Fibroblast of skin of abdomen (primary cell): ENCODE data around the gene SNX1.
"Not testable (repeated sequence)": the region's sequence is repeated elsewhere in the genome, so short reads cannot be mapped to it uniquely, and the experiment has no call there.

ENCODE experiments used
- DNase-seq: peaks from one replicate; pipeline ENCODE4 v3.0.0-alpha.2; 2013

The SNX1 gene

DNA sequence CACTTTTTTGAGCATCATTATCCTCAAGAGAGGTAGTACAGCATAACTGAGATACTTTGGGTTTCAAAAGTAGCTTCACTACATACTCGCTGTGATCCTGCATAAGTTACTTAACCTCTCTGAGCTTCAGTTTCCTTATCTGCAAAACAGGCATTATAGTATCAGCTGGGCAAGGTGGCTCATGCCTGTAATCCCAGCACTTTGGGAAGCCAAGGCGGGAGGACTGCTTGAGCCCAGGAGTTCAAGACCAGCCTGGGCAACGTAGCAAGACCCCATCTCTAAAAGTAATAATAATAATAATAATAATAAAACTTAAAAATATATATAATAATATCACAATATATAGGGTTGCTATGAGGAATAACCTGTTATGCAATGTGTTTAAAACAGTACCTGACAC, 13.0 kb upstream of the SNX1 start:
- no peak for DNase-seq

DNA sequence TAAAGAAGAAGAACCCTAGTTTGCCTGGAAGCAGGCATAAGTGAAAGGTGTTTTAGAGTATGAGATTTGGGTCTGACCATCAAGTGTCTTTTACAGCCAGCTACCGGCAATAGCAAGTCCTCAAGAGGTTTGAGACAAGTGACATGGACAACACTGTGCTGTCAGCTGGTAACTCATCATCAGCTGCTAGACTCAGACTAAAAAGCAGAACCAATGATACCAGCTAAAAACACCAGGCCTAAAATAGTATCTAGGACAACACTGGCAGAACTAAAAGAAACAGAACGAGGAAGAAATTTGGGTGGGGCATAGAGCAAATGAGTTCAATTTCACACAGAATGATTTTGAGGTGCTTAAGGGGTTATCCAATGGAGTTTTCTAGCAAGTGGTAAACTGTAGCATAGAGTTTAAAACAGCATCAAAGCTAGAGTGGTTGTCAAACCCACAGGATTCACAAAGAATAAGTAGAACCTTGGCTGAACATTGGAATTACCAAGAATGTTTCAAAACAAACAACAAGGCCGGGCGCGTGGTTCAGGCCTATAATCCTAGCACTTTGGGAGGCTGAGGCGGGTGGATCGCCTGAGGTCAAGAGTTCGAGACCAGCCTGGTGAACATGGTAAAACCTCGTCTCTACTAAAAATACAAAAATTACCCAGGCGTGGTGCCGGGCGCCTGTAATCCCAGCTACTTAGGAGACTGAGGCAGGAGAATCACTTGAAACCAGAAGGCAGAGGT, 6.1 kb upstream of the SNX1 start:
- DNase-seq: no peak

DNA sequence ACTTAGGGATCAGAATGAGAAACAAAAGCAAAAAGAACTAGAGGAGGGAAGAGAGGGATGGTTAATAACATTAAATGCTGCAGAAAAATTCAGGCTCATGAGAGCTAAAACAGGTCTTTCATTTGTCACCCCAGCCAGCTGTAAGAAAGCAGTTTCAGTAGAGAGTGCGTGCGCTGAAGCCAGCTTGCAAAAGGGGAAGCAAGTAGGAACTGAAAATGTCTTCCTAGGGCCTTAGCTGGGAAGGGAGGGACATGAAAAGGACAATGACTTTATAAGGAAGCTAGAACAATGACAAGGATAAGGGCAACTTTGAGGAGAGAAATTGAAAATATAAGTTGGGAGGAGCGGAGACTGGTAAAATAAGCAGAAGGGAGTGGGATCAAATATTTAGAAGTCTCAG, 5.3 kb upstream of the SNX1 start:
- no peak for DNase-seq

DNA sequence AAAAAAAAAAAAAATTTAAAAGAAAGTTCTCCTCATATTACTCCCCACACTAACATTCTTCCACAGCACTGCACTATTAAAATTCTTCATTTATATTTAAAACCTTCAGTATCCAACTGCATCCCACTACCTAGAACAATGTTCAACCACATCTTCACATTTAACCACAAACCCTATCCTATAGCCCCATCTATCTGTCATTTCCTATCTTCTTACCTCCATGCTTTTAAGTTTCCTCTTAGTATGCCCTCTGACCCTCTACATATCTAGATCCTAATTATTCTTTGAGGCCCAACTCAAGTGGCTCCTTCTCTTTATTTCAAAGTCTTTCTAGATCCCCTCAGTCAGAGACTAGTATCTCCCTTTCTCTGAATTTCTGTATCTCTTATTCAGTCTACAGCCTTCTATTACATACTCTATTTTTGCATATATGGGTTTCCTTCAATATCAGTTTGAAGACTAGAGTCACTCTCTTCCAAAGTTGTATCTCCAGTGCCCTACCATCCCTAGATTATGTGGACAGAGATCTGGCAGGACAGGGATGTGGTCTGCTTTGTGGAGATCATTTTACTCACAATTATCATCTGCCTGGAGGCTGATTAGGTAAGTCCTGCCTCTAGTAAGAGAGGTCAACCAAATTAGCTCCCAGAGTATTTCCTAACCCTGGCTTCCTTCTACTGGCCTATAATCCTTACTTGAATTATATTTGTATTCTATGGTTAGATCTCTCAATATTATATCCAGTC, 3.5 kb upstream of the SNX1 start:
- DNase-seq: no peak

DNA sequence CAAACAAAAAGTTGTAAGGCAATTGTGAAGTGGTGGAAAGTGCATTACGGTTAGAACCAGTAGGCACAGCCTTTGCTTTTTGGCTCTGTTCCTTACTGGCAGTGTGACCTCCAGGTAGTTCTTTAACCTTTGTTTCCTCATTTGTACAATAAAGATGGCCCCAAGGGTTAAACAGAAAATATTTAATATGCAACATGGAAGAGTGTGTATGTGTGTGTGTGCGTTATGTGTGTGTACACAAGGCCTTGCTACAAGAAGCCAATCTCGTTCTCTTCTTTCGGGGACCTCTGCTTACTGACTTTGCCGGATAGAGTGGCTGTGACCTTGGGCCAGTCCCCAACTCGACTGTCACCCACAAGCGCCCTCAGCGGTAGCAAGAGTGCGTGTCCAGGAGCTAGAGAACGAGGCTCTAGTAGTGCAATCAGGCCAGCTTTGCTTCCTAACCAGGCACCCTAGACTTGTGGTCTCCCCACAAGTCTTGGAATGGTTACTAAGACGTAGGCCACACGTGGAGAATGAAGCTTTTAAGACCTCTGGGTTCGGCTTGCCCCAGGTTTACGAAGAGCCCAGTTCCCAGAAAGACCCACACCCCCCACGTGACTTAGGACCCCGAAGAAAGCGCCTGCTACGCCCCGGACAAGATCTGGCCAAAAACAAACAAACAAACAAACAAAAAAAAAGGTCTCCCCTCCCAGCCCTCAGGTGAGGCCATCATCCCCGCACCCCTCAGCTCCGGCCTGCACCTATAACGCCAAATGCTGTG, 2.7 kb upstream of the SNX1 start:
- peak; percentile 49 for DNase-seq

DNA sequence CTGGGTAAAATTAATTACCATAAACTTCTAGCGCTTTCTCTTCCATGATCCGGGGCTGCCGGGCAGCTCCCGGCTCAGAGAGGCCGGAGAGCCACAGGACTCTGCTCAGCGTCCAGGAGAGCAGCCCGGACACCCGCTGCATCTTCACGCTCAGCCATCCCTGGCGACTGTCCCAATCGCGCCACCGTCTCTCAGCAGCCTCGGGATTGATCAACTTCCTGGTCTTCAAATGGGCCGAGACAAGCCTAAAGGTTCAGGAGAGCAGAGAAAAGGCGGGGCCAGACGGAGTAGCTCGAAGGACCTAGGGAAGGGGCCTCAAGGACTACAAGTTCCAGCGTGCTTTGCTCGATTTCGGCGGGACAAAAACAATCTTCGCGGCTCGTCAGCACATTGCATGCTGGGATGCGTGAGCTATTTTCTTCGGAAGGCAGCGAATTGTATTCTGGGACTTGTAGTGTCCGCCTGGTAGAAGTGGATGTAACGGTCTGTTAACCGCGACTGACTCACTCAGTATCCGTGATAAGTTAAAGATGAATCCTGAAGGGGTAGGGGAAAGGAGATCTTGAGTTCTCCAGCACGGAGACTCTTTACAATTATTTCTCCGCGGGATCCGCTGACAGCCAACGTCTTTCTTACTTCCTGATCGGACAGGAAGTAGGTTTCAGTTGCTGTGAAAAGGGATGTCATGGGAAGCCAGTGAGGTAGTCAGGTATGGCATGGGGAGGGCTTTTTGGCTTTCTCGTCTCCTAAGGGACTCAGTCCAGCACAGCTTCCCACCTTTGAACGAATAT, 2.0 kb upstream of the SNX1 start, which contains the start of gene CIAO2A:
CIAO2A (minus strand) TSS at position 212 of the 791 bp plus-strand sequence; CDS start at position 142, 70 bp downstream.
- DNase-seq: peak; percentile 99

DNA sequence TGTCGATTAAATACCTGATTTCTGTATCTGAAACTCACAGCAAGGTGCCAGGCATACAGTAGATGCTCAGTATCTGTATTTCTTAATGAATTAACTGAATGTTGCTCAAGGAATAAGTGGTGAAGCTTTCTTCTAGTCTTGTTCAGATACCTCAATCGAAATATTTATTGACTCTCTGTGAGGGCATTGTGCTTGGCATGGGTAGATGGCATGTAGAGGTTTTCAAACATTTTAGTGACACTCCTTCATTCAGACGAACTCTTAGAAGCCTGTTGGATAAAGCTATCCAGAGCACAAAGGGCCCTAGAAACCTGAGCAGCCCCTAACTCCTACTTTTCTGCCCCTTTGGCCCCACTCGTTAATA, 369 bp upstream of the SNX1 start:
- DNase-seq: no peak

DNA sequence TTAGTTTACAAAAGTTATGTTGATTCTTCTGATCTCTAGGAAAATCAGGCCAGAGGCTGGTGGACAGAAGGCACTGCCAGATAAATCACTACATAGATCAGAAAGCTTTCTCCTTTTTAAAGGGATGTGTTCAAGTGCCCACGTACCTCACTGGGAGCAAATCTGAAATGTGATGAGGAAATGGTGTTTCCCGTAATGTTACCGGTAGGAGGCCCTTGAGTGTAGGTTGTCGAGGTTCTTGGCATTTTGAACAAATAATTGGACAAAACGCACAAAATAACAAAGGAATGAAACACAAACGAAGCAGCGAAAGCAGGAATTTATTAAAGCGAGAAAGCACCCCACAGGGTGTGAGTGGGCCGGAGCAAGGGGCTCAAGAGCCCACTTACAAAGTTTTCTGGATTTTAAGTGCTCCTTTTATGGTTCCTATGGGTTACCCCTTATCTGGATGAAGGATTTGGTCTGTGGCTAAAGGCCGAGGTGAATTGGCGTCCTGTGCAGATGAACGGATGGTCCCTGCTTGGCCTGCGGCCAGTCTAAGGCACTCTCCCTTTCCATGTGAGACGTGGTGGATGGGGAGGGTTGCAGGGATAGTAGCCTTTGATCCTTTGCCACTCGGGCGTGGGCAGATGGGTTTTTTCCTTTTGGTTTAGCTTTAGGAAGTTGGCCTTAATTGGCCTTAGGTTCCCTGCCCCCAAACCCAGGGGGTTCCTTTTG, 1.0 kb downstream of the SNX1 start:
- no peak for DNase-seq

DNA sequence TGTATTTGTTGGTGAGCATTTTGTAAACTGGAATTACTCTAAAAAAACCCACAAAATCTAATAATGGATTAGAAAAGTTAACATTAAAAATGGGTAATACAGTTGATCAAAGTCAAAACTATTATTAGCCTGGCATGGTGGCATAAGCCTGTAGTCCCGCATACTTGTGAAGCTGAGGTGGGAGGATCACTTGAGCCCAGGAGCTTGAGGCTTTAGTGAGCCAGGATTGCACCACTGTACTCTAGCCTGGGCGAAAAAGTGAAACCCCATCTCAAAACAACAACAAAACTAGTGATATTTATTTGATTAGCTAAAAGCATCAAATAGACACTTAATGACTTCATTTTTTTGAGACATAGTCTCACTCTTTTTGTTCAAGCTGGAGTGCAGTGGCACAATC, 3.6 kb downstream of the SNX1 start:
- DNase-seq: no peak

DNA sequence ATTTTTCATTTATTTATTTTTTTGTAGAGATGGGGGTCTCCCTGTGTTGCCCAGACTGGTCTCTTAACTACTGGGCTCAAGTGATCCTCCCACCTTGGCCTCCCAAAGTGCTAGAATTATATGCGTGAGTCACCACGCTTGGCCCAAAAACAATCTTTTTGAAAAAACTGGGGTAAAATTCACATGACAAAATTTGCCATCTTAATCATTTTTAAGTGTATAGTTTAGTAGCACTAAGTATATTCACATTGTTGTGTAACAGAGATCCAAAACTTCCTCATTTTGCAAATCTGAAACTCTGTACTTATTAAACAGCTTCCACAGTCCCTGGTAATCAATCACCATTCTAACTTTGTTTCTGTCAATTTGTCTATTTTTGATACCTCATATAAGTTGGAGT, 5.2 kb downstream of the SNX1 start:
- no peak for DNase-seq

DNA sequence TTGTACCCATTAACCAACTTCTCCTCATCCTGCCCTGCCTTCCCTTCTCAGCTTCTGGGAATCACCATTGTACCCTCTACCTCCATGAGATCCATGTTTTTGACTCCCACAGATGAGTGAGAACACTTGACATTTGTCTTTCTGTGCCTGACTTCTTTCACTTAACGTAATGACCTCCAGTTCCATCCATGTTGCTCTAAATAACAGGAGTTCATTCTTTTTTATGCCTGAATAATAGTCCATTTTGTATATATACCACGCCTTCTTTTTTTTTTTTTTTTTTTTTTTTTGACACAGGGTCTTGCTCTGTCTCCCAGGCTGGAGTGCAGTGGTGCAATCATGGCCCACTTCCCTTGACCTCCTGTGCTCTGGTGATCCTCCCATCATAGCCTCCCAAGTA, 6.7 kb downstream of the SNX1 start:
- no peak for DNase-seq

DNA sequence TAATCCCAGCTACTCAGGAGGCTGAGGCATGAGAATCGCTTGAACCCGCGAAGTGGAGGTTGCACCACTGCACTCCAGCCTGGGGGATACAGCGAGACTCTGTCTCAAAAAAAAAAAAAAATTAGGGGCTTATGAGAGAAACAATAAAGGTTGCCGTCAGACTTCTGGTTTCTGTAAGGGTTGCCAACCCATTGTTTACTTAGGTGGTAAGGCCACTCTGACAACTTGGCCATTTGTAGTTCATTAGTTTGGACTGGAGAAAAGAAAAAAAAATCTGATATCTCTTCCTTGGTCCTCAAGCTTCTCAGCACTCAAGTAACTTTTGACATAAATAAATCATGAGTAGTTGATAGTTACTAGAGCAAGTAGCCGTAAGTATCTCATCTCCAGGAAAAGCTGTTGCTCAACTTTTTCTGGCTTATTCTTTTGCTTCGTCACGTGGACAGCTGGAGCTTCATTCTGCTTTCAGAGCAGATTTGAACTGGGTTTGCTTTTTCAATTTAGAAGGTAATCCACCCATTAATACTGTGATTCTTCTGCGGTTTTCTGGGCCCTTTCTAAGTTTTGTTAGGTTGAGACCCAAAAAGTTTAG, 9.4 kb downstream of the SNX1 start:
- DNase-seq: no peak

DNA sequence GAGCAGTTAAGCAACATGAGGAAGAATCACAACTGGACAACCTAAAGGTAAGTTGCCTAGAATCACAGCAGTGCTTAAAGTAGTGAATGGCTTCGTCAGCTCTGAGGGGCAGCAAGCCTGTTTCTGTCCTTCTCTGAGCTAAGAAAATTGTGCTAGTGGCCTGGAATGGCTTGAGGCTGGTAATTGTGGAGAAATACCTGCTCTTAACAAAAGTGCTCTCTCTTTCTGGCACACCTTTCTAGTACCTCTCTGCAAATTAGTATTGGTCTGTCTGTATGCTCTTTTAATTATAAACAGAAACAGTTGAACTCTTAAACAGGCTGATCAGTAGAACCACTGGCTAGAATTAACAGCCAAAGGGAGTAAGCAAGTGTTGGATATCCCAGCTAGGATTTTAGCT, 11.6 kb downstream of the SNX1 start:
- DNase-seq: no peak

DNA sequence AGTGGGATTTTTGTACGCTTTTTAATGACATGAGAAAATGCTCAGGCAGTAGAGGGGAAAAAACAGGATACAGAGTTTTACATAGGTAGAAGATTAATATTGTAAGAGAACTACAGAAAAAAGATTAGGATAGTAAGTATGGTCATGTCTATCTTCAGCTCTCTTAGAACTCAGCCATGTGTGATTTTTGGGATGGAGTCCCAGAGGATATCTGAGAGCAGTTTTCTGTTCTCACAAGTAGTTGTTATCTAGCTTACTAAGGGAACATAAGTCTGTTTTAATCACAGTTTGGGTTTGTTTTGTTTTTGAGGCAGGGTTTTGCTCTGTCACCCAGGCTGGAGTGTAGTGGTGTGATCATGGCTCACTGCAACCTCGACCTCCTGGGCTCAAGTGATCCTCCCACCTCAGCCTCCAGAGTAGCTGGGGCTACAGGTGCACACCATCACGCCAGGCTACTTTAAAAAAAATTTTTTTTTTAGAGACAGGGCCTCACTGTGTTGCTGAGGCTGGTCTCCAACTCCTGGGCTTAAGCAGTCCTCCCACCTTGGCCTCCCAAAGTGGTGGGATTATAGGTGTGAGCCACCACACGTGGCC, 14.4 kb downstream of the SNX1 start:
- not testable (repeated sequence) for DNase-seq

DNA sequence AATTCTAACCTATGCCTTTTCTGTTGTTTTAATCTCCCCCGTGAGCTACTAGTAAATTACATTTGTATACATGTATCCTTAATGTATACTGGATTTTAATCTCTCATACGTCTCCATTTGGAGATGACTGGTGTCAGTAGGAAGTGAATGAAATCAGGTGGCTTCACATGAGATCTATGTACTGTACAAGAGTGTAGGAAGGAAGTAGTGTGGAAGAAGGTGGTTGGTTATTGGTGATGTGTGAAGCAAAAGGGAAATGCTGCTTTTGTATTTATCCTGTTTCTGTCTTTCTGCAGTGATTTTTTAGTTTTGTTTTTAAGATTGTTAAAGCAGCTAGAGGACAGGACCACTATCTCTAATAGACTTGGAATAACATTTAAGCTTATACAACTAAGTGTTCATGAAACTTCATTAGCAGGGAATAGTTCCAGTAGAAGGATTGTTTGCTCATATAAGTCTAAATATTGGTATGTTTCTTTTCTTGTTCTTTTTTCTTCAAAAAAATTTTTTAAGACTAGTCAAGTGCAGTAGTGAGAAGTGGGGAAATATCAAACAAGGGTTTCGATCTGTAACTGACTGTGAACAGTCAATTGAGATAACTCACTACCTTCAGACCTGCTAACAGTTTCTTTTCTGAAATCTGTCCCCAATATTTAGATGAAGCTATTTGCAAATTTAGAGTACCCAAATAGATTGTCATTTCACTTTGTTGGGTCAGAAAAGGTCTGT, 15.3 kb downstream of the SNX1 start:
- no peak for DNase-seq

DNA sequence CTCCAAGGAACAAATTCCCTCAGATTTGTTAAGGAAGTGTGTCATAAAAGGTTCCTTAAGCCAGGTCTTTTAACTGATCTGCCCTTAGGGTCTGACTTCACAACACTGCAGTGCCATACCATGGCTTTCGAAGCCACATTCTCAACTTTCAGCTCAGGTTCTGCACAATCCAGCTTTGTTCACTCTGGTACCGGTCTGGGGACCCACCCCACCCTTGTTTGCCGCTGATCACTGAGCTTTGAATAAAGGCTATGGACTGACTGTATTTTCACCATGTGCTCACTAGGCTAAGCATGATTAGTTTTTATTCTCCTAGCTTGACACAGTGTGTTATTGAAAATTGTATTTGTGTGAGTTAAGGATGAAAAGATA, 15.9 kb downstream of the SNX1 start:
- no peak for DNase-seq

DNA sequence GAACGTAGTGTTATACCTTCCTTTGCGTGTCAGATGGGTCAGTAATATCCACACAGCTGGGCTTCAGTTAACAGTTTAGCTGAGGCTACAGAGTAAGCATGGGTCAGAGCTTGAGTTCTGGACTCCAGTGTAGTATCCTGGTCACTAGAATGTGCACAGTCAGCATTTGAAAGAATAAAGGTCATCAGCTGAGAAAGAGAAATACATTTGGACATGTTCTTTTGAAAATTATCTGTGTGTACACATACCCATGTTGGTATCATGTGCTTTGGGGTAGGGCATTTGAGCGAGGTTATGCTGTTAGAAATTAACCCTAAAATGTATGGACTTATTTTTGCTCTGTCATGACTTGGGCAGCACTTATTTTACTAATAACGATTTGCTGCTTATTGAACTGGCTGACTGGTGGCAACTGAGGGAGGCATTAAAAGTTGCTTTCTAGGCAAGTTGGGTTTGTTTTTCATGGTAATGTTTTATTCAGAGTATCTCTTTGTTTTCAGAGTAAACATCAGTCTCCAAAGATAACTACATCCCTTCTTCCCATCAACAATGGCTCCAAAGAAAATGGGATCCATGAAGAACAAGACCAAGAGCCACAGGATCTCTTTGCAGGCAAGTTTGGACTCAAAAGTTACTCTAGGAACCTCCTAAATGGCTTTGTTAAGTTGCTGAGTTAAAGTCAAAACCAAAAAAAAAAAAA, 16.4 kb downstream of the SNX1 start:
- no peak for DNase-seq

DNA sequence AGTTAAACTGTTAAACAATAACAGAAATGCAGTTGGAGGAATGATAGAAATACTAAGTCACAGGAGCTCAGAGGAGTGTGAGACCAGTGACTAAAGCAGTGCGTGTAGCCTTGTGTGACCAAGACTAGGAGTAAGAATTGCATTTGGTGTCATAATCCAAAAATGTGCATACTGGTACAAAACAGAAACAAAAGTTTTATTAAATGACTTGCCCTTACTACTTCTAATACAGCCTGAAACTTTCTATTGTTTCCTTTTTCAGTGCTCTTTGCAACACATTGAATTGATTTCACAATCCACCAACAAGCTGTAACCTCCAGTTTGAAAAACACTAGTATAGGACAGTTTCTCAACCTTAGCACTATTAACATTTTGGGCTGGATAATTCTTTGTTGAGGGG, 17.1 kb downstream of the SNX1 start:
- no peak for DNase-seq

DNA sequence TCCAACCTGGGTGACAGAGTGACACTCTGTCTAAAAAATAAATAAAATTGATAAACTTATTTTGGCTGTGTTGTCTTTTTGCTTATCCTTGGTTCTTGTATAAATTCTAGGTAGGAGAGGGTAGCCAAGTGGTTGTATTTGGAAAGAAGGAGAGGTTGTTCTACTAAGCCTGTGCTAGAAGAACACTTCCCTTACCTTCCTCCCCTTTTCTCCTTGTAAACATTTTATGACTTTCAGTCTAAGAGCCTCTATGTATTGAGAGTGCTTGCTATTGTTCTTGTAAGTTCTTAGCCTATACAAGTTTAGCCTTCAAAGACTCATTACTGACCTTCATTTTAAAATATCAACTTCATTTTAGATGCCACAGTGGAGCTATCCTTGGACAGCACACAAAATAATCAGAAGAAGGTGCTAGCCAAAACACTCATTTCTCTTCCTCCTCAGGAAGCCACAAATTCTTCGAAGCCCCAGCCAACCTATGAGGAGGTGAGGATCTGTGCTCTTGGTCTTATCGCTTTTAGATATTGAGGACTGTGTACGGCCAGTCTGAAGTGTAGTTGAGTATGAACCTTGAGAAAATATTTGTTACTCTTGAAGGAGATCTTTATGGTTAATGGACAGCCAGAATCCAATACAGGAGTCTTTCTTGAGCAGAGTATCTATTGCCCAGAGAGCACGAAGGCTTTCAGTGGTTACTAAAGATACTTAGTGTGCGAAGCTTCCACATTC, 22.1 kb downstream of the SNX1 start:
- no peak for DNase-seq
